AG04450 (cell line): ENCODE results near the gene XAGE3. TPM values are rescaled to one million over a fixed set of nuclear protein-coding genes. Genes with fewer than 3 reads are reported as not detected.
"Not testable (repeated sequence)": the region's sequence is repeated elsewhere in the genome, so short reads cannot be mapped to it uniquely, and the experiment has no call there.

ENCODE experiments used
- CTCF ChIA-PET: fragments of 300-600, 350-600 bp; formaldehyde crosslinking; extraction: SDS; loops from one replicate; lab custom pipeline; 2022; ENCODE audit warnings: antibody characterized with exemption, inconsistent platforms; lab: Charles Lee
- POLR2A ChIA-PET: fragments of 350-600 bp; formaldehyde crosslinking; extraction: SDS; loops from one replicate; lab custom pipeline; 2021; ENCODE audit warnings: antibody characterized with exemption, inconsistent platforms; lab: Yijun Ruan, JAX
- DNase-seq: peaks from one replicate; pipeline ENCODE4 v3.0.0-alpha.2; 2011; ENCODE audit warnings: low read depth, low spot score
- H3K27ac ChIP-seq: one replicate; pipeline ENCODE4 v1.5.1; 2012; ENCODE audit warnings: low read depth, low read length, control low read depth
- H3K27me3 ChIP-seq: one replicate; pipeline ENCODE4 v1.6.0; 2012; ENCODE audit warnings: low read length; ENCODE audit not compliant: control insufficient read depth, insufficient read depth
- H3K4me3 ChIP-seq: 2 replicates; pipeline ENCODE4 v1.5.1; 2011; ENCODE audit warnings: mild to moderate bottlenecking, low read depth, low read length, control low read depth
- H3K9me3 ChIP-seq: 2 replicates; pipeline ENCODE4 v1.5.1; 2012; ENCODE audit warnings: low read length; ENCODE audit not compliant: control insufficient read depth, insufficient read depth
- polyA minus RNA-seq: library from RNA; depleted of rRNA, polyadenylated mRNA; stranded (reverse); fragments of >200 nt; gene quantifications from 2 replicates; pipeline ENCODE4 v1.2.3, GENCODE V29; 2011; rRNA and poly(A)+ RNA removed
- polyA plus RNA-seq: library from polyadenylated mRNA; depleted of rRNA; stranded (reverse); fragments of >200 nt; gene quantifications from 2 replicates; pipeline ENCODE4 v1.2.3, GENCODE V29; 2011; rRNA removed
- TF ChIP-seq, protein P1 (sequence below): IDR thresholded peaks from 2 replicates; pipeline ENCODE4 v1.5.1; 2011; ENCODE audit warnings: low read depth, low read length, control low read depth, inconsistent platforms

Gene XAGE3, protein sequence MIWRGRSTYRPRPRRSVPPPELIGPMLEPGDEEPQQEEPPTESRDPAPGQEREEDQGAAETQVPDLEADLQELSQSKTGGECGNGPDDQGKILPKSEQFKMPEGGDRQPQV
- polyA plus RNA-seq (not detected in 2 replicates), polyA minus RNA-seq (not detected in 2 replicates)

DNA sequence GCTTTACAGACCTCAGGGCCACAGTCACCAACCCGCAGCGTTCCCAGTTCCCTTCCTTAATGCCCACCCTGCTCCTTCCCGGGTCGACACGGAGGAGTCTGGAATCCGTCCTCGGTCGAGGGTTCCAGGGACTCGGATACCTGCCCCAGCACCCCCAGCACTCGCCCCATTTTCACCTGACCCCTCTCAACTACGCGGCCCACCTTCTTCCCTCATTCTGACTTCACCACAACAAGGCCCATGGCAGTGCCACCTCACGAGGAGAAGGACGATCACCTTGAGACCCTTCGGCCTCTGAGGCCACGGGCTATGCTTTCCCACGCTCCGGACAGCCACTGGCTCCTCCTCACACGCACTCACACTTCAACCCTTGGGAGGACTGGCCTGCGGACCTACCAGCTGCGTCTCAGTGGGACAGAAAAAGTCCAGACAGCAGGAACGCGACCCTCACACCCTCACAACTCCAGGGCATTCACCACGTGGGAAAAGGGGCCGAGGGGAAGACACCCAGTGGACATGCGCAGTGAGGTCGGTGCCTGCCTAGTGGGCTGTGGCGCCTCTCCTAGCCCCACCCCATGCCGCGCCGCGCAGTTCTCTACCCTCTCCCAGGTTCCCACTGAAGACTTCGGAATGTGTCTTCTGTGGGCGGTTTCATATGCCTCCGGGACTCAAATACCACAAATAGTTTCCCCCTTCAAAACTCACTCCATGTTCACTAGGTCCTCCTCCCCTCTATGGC is at the start of gene XAGE3:
Gene XAGE3 (minus strand): TSS at position 474 of the 739 bp plus-strand sequence. CDS start 950 bp downstream, outside the sequence.
- POLR2A ChIA-PET = no interaction called here

DNA sequence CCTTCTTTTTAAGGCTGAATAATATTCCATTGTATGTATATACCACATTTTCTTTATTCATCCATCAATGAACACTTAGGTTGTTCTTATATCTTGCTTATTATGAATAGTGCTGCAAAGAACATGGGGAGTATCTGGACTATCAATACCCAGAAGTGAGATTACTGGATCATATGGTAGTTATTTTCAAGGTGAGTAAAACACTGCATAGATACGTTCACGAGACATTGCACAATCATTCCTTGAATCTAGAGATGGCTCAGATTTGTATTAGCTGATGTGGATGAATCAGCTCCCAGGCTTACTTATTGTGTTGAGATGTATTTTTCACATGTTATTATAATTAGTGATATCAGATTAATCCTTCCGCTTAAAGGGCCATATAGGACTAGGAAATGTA is 46.8 kb upstream of the XAGE3 start:
- H3K4me3 ChIP-seq, H3K27ac ChIP-seq, POLR2A ChIA-PET, H3K9me3 ChIP-seq, DNase-seq, CTCF ChIA-PET, H3K27me3 ChIP-seq: not testable (repeated sequence)

More for the DNA sequence above, at the start of gene XAGE3:
- TF ChIP-seq, protein P1, sequence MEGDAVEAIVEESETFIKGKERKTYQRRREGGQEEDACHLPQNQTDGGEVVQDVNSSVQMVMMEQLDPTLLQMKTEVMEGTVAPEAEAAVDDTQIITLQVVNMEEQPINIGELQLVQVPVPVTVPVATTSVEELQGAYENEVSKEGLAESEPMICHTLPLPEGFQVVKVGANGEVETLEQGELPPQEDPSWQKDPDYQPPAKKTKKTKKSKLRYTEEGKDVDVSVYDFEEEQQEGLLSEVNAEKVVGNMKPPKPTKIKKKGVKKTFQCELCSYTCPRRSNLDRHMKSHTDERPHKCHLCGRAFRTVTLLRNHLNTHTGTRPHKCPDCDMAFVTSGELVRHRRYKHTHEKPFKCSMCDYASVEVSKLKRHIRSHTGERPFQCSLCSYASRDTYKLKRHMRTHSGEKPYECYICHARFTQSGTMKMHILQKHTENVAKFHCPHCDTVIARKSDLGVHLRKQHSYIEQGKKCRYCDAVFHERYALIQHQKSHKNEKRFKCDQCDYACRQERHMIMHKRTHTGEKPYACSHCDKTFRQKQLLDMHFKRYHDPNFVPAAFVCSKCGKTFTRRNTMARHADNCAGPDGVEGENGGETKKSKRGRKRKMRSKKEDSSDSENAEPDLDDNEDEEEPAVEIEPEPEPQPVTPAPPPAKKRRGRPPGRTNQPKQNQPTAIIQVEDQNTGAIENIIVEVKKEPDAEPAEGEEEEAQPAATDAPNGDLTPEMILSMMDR = no peak
- no peaks in the 10 kb centered on the region for H3K27me3 ChIP-seq
- H3K4me3 ChIP-seq = no peak within 1 kb of the TSS
- H3K27ac ChIP-seq = no peak within 1 kb of the TSS
- no peak for DNase-seq
- CTCF ChIA-PET = no interaction called here
- no peaks in the 10 kb centered on the region; the same call in 1 of the 2 replicates for H3K9me3 ChIP-seq

DNA sequence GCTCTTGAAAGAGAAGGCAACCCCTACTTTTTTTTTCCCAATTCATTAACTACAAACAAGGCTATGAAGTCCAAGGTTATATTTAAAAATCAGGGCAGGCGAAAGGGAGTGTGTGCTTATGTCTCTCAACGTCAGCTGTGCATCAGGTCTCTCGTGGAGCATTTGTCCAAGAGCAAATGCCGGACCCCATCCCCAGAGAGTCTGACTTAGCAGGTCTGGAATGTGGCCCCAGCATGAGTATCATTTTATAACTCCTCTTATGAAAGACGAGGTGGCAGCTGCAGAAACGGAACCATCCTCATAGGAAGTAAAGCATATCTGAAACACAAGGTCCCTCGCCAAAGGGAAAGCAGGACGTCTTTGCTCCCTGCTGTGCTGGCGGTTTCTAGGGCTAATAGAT is 45.8 kb upstream of the XAGE3 start:
- CTCF ChIA-PET, DNase-seq, H3K27me3 ChIP-seq, H3K27ac ChIP-seq, POLR2A ChIA-PET, H3K9me3 ChIP-seq, H3K4me3 ChIP-seq: not testable (repeated sequence)

DNA sequence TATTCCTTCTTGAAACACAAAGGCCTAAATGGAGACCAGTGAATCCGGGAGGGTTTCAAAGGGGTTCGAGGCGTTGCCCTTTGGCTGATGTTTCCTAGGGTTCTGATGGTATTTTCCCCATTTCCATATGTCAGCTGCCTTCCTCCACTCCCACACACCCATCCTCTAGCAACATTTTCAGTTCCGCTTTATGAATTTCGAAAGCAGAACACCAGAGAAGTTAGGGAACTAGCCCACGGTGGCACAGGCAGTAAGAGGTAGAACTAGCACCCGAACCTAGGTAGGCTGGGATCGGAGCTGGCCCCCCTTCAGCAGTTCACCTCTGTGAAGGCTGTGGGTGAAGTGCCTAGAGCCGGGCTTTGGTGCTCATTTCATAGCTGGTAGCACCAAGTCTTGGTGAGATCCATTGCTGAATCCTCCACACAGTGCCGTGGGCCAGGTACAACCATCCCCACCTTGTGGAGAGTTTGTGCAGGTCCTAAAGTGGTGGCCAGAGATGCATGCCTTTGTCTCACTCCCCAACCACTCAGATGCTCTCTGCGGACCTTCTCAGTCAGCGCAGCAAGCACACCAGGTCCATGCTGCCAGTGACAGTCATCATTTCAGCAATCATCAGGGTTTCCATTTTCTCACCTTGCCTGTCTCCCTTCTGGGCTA is 41.6 kb upstream of the XAGE3 start:
- H3K4me3 ChIP-seq, H3K27ac ChIP-seq, H3K9me3 ChIP-seq, DNase-seq, H3K27me3 ChIP-seq, POLR2A ChIA-PET, CTCF ChIA-PET: not testable (repeated sequence)

DNA sequence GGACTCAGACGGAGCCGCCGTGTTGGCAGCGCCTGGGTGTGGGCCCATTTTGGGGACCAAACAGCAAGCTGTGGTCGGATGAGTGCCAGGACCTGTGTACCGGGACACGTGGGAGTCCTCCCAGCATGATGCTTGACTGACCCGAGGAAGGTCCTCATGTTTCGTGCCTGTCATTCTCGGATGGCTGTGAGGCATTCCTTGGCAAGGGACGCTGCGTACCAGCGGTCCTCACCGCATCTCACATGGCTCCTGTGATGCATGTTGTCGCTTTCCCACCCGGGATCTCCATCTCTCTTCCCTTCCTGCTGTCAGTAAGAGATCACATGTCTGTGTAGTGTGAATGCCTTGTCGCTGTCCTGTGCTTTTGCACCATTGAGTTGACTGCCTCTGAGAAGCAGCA is 40.0 kb upstream of the XAGE3 start:
- CTCF ChIA-PET, DNase-seq, H3K9me3 ChIP-seq, H3K27ac ChIP-seq, POLR2A ChIA-PET, H3K4me3 ChIP-seq, H3K27me3 ChIP-seq: not testable (repeated sequence)

DNA sequence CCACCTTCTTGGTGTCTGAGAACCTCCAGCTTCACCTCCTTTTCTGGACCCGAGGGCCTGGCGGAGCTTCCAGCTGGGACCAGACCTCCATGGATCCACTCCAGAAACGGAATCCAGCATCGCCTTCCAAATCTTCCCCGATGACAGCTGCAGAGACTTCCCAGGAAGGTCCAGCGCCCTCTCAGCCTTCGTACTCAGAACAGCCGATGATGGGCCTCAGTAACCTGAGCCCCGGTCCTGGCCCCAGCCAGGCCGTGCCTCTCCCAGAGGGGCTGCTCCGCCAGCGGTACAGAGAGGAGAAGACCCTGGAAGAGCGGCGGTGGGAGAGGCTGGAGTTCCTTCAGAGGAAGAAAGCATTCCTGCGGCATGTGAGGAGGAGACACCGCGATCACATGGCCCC is 39.3 kb upstream of the XAGE3 start:
- H3K9me3 ChIP-seq, H3K4me3 ChIP-seq, POLR2A ChIA-PET, CTCF ChIA-PET, H3K27ac ChIP-seq, H3K27me3 ChIP-seq, DNase-seq: not testable (repeated sequence)

DNA sequence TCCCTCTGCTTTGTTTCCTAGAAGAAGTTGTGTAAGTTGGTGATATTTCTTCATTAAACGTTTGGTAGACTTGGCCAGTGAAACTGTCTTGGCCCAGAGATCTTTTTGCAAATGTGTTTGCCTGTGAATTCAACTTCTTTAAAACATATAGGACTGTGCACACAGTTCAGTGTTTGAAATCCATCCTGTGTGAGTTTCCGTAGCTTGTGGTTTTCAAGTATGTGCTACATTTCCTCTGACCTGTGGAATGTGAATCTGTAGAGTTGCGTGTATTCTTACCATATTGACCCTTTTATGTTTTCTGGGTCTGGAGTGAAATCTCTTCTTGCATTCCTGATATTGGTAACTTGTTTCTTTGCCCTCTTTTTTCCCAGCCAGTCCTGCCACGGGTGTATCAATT is 38.2 kb upstream of the XAGE3 start:
- CTCF ChIA-PET, H3K27ac ChIP-seq, H3K27me3 ChIP-seq, H3K9me3 ChIP-seq, POLR2A ChIA-PET, H3K4me3 ChIP-seq, DNase-seq: not testable (repeated sequence)

DNA sequence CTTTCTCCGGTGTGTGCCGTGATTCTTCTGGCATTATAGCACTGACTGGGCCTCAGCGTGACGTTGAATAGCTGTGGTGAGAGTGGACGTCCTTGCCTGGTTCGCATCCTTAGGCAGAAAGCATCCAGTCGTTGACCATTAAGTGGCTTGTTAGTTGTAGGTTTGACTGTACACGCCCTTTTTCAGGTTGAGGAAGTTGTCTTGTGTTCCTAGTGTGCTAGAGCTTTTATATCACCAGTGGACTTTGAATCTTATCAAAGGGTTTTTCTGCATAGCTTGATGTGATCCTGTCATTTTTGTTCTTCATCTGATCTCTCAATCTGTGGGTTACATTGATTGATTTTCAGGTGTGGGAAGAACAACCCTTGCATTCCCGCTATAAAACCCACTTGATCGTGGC is 37.6 kb upstream of the XAGE3 start:
- H3K27me3 ChIP-seq, H3K9me3 ChIP-seq, POLR2A ChIA-PET, CTCF ChIA-PET, DNase-seq, H3K27ac ChIP-seq, H3K4me3 ChIP-seq: not testable (repeated sequence)

DNA sequence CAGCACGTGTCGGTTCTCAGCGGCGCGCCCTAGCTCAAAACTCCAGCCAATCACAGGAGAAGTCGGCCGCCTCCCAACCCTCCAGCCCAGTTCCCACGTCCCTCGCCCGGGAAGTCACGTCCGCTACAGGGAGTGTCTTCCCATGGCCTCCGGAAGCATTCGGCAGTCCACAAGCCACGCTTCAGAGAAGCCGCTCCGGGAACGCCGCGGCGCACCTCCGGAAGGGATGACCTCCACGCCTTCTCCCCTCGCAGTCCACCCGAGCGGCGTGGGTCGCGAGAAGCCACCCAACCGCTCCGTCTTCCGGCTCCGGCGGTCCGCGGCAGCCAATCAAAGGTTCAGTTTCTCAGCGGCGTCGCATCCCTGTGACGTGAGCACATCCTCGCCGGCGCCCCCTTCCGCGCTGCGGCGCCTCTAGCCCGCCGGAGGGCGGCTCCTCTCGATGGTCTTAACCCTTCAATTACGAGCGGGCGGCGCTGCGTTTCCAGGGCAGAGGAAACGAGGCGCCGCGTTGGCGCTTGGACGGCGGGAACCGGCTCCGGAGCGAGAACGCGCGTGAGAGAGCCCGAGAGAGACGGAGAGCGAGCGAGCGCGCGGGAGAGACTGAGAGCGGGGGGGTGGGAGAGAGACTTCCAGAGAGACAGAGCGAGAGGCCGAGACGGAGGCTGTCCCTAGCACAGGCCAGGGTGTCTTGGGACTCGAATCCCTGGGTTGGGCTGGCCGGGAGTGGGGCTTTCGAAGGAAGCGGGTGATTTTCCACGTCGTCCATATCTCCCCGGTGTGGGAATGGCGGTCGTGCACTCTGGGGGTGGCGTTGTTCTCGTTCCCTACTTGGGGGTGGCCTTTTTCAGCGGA is 29.2 kb upstream of the XAGE3 start, which contains the start of gene FAM156B:
Gene FAM156B (plus strand): TSS at position 476 of the 855 bp plus-strand sequence. CDS start 9,896 bp downstream, outside the sequence.
- H3K27ac ChIP-seq, POLR2A ChIA-PET: not testable (repeated sequence)

DNA sequence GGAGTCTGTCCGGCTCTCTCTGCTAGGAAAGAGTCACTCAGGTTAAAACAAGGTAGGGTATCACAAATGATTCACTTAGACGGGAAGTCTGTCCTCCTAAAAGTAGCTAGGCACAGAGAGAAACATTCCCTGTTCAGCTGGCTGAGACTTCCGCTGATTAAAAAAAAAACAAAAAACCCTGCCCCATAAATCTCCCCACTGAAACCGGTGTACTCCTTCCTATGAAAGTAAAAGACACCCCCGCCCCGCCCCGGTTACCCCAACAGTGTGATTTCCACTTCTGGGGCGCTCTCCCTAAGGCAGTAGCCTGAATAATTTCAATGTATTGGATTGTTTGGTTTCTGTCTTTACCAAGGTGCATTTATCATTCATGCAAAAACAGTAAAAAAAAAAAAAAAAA is 28.6 kb upstream of the XAGE3 start:
- H3K27ac ChIP-seq, DNase-seq, CTCF ChIA-PET, H3K27me3 ChIP-seq, H3K4me3 ChIP-seq, POLR2A ChIA-PET, H3K9me3 ChIP-seq: not testable (repeated sequence)

More for the DNA sequence above, 29.2 kb upstream of the XAGE3 start, which contains the start of gene FAM156B:
- DNase-seq, CTCF ChIA-PET, H3K9me3 ChIP-seq, H3K4me3 ChIP-seq, H3K27me3 ChIP-seq: not testable (repeated sequence)
